HG03175 (cell line): Measurements from ENCODE around the gene DPYSL4.
"Not testable (repeated sequence)": the region's sequence is repeated elsewhere in the genome, so short reads cannot be mapped to it uniquely, and the experiment has no call there.

Source experiments
- ATAC-seq: cut with Tn5 transposase; IDR thresholded peaks from one replicate; pipeline ENCODE4 v1.9.1; 2021; ENCODE audit warnings: mild to moderate bottlenecking, moderate library complexity; ENCODE audit not compliant: unreplicated experiment

Gene DPYSL4

DNA sequence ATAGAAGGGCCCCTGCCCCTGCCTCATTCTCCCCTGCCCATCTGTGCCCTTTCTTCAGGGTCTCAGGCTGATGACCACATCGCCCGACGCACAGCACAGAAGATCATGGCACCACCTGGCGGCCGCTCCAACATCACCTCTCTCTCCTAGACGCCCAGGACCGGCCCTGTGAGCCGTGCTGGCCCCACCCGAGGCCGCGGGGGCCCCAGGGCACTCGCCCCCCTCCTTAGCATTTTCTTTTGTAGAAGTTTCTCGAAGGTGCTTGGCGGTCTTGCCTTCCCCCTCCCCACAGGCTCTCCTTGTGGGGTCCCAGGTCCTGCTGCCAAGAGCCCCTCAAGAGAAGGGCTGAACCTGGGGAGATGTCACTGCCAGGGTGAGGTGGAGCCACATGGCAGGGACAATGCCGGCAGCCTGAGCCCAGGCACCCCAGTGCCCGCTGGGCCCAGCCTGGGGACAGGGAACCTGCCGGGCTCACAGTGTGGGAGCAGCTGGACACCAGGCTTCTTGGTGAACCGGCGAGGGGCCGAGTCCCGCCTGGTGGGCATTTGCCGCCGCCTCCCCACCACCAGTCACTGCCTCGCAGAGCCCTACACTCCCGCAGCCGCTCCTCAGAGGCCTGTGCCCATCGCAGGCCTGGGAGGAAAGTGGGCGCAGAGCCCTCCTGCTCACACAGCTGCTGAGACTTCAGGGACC, 18.2 kb downstream of the DPYSL4 start:
- ATAC-seq = no peak

DNA sequence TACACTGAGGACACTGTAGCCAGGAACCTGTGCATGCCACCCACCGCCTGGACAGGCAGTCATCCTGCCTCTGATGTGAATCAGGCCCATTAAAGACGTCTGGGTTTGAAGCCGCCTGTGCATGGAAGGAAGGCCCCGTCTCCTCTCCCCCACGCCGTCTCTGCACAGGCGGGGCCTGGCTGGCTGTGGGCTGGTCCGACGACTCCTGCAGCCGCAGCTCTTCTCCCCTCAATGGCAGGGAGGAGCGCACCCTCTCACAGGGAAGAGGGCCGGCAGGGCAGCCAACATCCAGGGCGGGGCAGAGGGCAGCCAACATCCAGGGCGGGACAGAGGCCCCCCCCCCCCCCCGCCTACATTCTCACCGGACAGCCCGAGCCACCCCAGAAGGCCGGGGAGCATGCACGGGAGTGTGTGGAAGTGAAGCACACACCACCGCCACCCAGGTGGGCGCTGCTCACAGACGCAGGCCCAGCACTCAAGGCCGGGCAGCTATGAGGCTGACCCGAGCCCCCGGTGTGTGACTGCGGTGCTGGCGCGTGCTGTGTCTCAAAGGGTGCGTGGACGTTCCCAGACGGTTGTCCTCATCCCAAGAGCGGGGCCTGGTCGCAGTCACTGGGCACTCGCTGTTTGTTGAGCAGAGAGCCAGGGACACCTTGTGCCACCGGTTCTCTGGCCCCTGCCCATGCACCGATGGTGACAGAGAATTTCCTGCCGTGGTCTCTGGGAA, 19.1 kb downstream of the DPYSL4 start:
- ATAC-seq = no peak

DNA sequence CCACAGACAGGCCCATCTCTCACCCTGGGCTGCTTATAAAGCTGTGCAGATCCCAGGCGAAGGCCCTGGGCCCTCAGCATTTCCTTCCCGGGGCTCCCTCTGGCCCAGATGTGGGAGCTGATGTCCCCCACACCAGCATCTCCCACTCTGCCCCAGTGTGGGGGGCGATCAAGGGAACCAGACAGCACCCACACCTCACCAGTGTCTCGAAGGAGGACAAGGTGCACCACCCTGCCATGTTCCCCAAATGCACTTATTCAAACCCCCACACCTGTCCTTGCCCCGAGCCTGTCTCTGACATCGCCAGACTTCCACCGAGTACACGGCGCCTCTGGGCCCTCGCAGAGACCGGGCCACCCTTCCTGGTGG, 19.6 kb downstream of the DPYSL4 start:
- ATAC-seq = no peak

DNA sequence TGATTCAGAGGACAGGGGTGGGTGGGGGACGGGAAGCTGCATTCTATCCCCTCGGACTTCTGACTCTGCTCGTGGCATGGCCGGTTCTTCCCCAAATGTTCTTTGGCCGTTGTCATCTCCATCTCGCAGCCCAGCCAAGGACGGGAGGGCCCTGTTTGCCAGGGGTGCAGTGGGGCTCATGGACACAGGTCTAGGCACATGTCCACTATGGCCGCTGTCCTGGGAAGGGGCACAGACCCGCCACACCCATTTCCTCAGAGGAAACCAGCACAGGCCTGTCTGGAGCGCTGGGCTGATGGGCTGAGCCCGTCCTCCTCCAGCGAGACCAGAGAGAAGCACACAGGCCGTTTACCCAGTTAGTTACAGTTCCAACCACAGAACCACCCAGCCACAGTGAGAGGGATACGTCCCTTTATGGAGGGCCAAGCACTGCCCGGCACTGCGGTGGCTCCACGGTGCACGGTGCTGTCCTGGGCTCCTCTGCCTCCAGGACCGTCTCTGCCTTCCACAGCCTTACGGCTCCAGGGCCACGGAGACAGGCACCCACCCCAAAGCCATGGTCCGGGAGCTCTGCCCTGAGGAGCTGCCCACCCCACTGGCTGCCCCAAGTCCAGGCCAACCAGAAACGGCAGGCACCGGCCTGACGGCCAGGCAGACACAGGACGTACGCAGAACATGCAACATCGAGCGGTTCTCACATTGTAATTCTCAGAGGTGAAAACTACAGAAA, 20.2 kb downstream of the DPYSL4 start:
- ATAC-seq = no peak

DNA sequence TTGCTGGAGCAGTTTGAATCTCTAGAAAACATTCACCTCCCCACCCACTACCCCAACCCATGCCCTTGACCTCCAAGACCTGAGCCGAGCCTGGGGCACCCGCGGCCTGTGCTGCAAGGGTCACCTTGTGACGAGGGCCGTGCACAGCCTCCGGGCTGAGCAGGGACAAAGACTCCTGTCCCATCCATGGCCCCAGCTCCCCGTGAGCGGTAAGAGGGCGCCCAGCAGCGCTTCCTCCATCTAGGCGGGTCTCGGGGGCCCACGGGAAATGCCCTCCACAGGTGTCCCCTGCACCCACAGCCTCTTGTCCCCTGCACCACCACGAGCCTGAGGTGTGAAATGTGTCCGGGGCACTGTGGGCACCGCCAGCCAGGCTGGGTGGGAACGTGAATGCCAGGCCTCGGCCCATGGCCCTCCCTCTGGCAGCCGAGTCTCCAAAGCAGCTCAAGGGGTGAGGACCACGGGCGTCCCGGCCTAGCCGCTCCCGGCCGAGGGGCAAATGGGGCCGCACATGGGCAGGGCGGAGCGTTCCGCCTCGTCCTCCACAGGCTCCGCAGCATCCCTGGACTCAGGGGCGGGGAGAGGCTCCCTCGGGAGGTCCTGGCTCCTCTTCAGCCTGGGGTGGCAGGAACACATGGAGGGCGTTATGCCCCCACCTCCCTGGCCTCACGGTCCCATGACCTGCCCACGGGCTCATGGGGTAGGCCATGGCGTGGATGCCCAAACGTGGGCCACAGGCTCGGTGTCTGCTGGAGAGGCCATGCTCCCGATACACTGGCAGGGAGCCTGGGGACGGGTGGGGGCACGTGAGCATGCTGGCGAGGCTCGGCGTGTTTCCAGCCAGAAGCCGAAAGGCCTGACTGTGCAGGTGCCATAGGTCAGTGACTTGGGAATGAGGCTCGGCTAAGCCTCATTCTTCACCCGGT, 21.1 kb downstream of the DPYSL4 start:
- no peak for ATAC-seq

DNA sequence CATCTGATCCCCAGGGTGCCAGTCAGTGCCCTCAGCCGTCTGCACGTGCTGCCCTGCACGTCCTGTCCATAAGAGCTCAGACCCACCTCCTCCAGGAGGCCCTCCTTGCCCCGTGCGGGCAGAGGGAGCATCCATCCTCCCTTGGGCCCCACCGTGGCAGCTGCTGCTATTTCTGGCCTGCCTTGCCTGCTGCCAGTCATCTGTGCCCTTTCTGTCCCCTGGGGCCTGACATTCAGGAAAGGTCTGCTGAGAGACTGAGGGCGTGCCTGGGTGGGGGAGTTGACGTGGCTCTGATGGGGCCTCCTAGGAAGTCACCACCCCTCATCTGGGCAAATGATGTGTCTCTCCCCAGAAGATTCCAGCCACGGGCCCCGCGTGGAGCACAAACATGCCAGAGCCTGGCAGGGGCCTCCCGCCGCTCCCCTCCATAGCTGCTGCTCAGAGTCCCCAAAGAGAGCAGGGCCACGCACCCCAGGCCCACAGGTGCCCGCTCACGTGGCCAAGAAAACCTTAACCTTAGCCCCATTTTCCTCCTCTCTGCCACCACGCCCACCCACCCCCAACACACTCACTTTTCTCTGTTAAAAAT, 21.8 kb downstream of the DPYSL4 start:
- no peak for ATAC-seq

DNA sequence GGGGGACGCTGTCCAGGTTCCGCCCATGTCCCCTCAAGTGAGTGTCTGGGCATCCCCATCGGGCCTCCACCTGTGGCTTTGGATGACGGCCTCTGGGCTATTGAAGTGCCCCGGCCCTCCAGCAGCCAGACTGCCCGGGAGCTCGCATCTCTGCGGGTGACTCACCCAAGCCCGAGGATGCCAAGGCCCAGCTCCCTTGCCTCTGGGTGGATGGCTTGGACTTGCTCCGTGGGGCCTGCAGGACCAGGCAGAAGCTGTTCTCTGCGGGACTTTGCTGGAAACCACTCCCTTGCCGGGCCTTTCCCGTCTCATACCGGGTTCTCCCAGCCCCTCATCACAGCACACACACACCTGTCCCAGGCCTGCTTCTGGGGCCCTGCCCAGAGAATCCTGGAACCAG, 22.4 kb downstream of the DPYSL4 start:
- ATAC-seq = no peak

DNA sequence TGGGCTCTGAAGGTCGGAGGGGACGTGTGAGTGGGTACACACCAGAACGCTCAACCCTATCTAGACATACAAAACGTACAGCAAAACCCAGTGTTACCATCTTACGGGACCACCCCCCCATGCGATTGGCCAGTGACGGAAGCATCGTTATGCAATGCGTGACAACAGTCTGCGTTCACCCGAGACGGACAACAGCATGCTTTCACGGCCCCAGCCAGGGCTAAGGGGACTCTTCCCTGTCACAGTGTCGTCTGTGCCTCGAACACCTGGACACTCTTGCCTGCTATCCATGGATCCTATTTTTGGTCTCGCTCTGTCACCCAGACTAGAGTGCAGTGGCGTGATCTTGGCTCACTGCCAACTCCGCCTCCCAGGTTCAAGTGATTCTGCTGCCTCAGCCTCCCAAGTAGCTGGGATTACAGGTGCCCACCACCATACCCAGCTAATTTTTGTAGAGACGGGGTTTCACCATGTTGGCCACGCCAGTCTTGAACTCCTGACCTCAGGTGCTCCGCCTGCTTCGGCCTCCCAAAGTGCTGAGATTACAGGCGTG, 23.3 kb downstream of the DPYSL4 start:
- no peak for ATAC-seq

DNA sequence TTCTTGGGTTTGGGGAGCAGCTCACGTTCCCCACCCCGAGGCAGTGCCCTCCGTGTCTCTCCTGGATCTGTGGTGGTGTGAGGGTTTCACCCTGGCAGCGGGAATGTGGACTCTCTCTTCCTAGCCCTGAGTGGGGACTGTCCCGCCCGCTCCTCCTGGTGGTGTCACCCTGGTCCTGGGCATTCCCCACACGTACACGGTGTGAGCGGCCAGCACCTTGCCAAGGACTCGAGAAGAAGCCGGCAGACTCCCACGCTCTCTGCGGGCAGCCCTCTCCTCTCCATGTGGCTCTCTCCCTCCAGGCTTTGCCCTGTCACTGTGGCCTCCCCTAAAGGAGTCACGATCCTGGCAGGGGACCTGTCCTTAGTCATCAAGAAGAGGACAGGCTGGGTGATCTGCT, 24.0 kb downstream of the DPYSL4 start:
- ATAC-seq = no peak

DNA sequence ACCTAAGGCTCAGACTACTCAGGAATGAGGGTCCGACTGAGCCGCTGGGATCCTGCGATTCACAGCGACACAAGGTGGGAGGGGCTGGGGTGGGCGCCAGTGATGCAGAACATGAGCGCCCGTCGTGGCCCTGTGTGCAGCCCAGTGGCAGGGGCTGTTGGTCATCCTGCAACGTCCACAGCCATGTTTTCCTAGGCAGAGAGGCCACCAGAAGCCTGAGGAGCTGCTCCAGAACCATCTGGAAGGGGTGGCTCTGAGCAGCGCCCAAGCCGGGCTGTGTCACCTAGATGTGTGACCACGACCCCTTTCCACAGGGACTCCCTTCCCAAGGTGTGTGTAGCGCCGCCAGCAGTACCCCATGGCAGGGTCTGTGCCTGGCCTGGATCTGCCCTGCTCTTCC, 24.5 kb downstream of the DPYSL4 start:
- ATAC-seq = no peak

DNA sequence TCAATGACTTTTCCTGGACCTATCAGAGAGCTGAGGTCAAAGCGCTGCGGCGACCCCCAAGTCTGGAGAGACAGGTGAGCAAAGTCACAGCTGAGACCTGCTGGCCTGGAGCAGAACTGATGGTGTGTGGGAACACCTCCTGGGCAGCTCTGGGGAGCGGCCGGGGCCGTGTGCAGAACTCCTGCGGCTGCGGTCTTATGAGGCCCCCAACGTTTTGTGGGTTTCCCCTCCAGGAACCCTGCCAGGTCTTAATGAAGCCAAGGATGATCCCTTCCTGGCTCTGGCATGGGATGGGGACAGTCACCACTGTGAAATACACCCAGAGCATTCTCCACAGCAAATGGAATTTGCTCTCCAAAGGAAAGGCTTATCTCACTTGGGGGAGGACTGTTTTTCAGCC, 26.1 kb downstream of the DPYSL4 start:
- ATAC-seq = no peak

DNA sequence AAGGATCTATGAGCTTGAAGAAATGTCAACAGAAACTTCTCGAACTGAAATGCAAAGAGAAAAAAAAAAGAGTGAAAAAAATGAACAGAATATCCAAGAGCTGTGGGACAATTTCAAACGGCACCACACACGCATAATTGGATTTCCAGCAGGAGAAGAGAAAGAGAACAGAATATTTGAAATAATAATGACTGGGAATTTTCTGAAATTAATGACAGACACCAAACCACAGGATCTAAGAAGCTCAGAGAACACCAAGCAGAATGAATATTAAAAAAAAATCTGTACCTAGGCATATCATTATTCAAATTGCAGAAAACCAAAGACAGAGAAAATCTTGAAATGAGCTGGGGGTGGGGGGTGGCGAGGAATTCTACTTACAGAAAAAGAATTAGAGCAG, 27.2 kb downstream of the DPYSL4 start:
- no peak for ATAC-seq

DNA sequence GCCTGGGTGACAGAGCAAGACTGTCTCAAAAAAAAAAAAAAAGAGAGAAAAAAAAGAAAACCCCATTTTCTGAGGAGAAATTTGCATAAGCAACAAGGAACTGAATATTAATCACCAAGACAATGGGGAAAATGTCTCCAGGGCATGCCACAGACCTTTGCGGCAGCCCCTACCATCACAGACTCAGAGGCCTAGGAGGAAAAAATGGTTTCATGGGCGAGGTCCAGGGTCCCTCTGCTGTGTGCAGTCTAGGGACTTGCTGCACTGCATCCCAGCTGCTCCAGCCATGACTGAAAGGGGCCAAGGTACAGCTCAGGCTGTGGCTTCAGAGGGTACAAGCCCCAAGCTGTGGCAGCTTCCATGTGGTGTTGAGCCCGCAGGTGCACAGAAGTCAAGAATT, 29.7 kb downstream of the DPYSL4 start:
- ATAC-seq = not testable (repeated sequence)

DNA sequence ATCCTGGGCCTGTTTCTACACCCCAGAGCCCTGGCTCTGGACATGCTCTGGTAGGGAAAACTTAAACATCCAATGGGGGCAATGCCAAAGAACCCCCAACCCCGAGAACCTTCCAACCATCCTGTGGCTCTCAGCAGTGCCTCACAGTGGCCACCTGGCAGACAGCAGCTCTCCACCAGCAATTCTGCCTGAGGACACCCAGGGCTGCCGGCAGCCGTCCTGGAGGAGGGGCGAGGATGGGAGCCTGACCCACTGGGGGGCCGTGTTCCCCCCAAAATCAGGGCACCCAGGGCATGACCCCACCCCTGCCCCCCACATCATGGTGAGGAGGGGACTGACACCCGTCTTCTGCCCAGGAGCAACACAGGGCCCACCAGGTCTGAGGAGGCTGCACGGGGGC, 32.7 kb downstream of the DPYSL4 start:
- ATAC-seq = no peak

DNA sequence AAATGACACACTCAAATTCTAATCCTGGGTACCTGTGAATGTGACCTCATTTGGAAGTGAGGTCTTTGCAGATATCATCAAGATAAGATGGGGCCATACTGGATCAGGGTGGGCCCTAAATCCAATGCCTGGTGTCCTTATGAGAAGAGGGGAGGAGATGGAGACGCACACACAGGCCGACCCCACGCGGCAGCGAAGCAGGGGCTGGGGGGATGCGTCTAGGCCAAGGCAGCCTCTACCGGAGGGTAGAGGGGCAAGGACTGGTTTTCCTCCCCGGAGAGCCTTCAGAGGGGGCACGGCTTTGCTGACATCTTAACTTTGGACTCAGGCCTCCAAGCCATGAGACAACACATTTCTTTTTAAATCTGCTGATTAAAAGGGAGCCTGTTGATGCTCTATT, 33.3 kb downstream of the DPYSL4 start:
- no peak for ATAC-seq

DNA sequence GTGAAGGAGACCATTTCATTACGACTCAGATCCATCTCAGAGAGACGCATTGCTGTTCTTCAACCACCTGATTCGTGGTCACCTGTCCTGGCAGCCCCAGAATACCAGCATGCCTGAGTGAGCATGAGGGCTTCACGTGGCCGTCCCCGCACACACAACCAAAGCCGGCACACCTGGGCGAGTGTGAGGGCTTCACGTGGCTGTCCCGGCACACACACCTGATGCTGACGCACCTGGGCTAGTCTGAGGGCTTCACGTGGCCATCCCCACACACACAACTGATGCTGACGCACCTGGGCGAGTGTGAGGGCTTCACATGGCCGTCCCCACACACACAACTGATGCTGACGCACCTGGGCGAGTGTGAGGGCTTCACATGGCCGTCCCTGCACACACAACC, 34.2 kb downstream of the DPYSL4 start:
- not testable (repeated sequence) for ATAC-seq

DNA sequence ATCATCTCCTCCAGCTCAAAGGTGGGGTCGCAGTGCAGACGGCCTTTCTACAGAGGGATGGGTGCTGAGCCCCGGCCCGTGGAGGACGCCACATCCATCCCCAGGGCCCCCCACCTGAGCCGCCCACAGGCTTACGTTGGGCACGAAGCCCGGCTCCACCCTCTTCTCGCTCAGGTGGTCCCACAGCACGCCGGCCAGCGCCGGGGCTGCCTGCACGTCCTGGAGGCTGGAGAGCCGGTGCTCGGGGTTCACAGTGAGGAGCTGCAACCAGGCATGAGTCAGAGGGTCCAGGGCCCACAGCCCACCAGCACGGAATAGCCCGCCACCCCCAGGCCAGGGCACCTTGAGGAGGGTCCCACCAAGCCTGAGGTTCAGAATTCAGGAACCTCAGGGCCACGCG, 36.0 kb downstream of the DPYSL4 start:
- ATAC-seq = no peak

DNA sequence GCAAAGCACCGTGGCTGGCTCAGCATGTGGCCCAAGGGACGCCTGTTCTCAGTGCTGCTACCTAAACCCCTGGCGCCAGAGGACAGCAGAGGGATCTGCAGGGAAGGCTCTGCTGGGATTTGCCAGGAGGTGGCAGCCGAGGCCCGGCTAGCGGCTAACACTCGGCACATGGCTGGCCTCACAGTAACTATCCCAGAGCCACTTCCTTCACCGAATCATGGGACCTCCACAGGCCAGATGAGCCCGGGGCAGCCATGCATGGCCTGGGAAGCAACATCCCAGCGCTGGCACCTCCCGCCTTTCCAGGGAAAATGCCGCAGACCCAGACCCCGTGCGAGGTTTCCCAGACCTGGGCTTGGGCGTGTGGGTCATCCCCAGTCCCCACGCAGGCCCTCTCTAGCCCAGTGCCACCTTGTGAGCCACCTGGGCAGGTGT, 36.4 kb downstream of the DPYSL4 start:
- peak; percentile 89 for ATAC-seq

DNA sequence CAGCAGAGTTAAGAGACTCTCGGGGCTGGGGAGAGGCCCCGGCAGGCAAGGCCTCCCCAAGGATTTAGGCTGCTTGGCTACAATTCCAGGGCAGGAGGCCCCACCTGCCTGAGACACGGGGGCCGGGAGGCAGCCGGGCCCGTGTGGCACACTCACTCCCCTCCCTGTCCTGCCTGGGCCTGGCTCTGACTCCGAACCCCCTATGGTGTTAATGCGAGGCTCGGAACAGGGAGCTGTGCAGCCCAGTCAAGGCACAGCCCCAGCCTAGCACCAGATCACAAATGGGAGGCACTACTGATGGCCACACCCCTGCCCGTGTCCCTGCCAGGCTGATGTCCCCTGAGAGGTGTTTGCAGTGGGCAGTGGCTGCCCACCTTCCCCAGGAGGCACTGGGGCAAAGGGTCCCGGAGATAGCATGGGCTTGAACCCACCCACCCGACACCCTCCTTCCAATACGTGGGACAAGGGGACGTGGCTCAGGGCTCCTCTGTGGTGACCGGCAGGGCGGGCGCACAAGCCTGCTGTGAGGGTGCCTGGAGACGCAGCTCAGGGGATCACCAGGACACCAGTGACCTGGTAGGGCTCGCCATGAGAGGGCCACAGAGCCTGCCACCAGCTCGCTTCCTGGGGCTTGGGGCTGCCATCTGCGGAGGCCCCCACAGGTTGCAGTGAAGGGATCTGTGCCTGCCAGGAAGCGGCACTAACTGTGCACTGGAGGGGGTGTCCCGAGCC, 37.0 kb downstream of the DPYSL4 start:
- no peak for ATAC-seq
